GM12801 (cell line): ENCODE data around the gene UNC119.

Experiments used
- TF ChIP-seq, protein P1 (sequence below): IDR thresholded peaks from one replicate; pipeline ENCODE4 v1.5.1; 2011; ENCODE audit warnings: control low read depth; ENCODE audit not compliant: insufficient read length; ENCODE audit errors: extremely low read depth

Gene UNC119

DNA sequence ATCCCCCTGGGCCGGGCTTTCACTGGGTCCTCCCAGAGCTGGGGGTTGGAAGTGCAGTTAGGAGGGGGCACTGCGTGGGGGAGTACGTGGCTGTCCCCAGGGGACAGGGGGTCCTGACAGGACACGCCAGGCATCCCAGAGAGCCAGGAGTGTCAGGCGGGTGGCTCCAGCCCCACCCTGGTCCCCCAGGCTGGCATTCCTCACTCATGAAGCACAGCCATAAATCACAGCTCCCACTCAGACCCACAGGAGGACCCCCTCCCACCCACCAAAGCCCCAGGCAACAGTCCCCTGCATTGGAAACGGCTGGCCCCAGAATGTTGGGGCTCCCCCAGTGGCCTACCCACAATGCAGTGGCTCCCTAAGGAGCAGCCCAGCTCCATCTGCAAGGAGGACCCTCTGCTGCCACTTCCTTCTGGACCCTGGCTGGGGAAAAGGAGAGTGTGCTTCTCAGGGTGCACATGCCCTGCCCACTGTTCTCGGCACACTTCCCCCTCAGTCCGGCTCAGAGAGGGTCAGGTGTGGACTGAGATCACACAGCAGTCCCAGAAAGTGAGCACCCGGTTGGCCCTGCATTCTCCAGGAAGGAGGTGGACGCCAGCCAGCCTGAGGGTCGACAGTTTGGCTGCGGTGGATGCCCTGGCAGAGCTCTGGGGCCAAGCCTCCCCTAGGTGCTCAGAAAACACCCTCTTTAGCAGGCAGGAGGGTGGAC, 53.6 kb downstream of the UNC119 start:
- TF ChIP-seq, protein P1, sequence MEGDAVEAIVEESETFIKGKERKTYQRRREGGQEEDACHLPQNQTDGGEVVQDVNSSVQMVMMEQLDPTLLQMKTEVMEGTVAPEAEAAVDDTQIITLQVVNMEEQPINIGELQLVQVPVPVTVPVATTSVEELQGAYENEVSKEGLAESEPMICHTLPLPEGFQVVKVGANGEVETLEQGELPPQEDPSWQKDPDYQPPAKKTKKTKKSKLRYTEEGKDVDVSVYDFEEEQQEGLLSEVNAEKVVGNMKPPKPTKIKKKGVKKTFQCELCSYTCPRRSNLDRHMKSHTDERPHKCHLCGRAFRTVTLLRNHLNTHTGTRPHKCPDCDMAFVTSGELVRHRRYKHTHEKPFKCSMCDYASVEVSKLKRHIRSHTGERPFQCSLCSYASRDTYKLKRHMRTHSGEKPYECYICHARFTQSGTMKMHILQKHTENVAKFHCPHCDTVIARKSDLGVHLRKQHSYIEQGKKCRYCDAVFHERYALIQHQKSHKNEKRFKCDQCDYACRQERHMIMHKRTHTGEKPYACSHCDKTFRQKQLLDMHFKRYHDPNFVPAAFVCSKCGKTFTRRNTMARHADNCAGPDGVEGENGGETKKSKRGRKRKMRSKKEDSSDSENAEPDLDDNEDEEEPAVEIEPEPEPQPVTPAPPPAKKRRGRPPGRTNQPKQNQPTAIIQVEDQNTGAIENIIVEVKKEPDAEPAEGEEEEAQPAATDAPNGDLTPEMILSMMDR = no peak

DNA sequence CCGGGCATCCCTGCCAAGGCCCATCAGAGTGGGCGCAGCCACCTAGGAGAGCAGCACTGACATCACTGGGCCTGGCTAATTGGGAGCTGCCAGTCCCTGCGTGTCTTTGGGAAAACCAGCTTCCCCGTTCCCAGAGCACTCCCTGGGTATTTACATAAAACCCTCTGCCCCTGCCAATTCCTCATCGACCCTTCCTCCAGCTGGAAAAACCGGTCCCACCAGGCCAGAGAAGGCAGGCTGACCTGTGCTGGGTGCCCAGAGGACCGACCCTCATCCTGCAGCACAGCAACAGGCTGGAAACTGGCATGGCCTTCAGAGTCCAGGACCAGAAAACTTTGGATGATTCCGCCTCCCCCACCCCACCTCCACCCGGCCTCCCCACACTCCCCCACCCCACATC, 54.5 kb downstream of the UNC119 start:
- TF ChIP-seq, protein P1 = no peak
